ENCODE data around the gene OR4D2.
"Not testable (repeated sequence)": the region's sequence is repeated elsewhere in the genome, so short reads cannot be mapped to it uniquely, and the experiment has no call there.

DNA sequence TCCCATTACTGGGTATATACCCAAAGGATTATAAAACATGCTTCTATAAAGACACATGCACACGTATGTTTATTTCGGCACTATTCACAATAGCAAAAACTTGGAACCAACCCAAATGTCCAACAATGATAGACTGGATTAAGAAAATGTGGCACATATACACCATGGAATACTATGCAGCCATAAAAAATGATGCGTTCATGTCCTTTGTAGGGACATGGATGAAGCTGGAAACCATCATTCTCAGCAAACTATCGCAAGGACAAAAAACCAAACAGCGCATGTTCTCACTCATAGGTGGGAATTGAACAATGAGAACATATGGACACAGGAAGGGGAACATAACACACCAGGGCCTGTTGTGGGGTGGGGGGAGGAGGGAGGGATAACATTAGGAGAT, 34.1 kb upstream of the OR4D2 start:
- not testable (repeated sequence) for TF ChIP-seq REST (tag by site-specific recombination; IDR thresholded peaks at IDR 0.05); ZNF785 (tag by site-specific recombination; IDR thresholded peaks at IDR 0.05); CTCF (tag by site-specific recombination; IDR thresholded peaks at IDR 0.05); ZNF157 (tag by site-specific recombination; IDR thresholded peaks at IDR 0.05); ZNF654 (tag by site-specific recombination; IDR thresholded peaks at IDR 0.05; ENCODE audit: low read depth); YY1 (tag by site-specific recombination; IDR thresholded peaks at IDR 0.05); BCL11B (tag by site-specific recombination; IDR thresholded peaks at IDR 0.05; ENCODE audit: low read depth); ZBTB20 (tag by site-specific recombination; IDR thresholded peaks at IDR 0.05)

Data from HEK293 (cell line).